Embryonic facial prominence (tissue), 1 donor: ENCODE data around the gene OR7C1.
"Not testable (repeated sequence)": the region's sequence is repeated elsewhere in the genome, so short reads cannot be mapped to it uniquely, and the experiment has no call there.

Experiments
- DNase-seq: peaks from one replicate; pipeline ENCODE4 v3.0.0-alpha.2; 2016; ENCODE audit errors: extremely low spot score

The OR7C1 gene

DNA sequence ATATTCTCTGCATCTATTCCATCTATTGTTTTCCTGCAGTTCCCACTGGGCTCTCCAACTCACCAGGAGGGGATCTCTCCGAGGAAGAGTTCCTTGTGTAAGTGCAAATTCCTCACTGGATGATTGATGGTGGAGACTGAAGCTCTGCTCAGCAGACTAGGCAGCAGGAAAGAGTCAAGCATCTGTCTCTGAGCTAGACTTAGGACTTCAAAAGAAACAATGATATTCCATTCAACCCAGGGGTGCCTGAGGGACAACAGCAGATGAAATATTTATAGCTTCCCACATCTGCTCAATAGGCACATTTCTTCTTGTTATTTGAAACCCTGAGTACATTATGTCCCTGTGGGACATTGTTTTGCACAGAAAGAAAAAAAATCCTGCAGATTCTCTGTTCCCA lies at the start of gene OR7C1, which contains the start of gene OR7A5:
TSS of gene OR7C1 (minus strand) at position 175 of the 400 bp plus-strand sequence. CDS start 35,049 bp downstream, outside the sequence.
TSS of gene OR7A5 (minus strand) at position 175 of the 400 bp plus-strand sequence. CDS start 6,944 bp downstream, outside the sequence.
- DNase-seq = no peak

DNA sequence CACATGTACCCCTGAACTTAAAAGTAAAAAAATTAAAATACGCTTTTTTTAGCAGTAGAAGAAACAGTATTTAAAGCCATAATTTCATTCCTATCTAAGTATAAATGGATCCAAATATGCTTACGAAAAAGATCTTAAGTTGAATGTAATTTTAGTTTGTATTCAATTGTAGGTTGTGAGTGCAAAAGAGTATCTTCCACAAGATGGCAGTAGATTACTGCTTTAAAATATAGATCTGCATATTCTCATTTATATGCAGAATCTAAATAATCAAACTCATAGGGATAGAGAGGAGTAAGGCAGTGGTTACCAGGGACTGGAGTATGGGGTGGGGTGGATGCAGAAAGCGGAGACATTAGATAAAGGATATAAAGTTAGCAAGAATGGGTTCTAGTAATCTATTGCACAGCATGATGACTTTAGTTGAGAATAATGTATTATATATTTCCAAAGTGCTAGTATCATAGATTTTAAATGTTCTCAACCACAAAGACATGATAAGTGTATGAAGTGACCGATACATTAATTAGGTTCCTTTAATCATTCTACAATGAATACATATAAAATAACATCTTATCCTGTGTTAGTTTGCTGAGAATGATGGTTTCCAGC lies 36.7 kb upstream of the OR7C1 start:
- DNase-seq = peak; percentile 8

DNA sequence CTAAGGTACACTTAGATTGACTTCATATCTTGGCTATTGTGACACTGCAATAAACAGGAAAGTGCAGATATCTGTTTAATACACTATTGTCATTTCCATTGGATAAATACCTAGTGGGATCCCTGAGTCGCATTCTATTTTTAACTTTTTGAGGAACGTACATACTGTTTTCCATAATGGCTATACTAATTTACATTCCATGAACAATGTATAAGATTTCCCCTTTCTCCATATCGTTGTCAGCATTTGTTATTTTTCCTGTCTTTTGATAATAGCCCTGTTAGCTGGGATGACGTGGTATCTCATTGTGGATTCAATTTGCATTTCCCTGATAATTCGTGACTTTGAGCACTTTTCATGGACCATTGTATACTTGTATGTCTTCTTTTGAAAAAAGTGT lies 33.5 kb upstream of the OR7C1 start:
- DNase-seq = no peak

DNA sequence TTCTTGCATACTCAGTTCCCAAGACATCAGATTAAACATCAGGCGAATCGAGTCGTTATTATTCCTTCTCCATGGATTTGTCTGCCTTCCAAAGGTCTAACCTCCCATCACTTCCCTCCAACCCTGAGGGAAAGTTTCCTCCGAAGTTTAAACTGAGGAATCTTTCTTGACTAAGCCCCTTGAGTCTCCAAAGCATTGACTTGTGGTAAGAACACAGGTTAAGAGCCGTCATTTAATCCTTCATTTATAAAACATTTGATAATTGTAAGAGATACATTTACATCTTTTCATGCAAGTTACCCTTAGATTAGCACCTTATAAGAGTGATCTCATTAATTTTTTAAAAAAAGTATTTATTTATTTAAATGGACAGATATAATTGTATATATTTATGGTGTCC lies 13.8 kb upstream of the OR7C1 start, which contains the start of gene OR7A10:
TSS of gene OR7A10 (minus strand) at position 101 of the 400 bp plus-strand sequence. CDS start 7,045 bp downstream, outside the sequence.
- no peak for DNase-seq

DNA sequence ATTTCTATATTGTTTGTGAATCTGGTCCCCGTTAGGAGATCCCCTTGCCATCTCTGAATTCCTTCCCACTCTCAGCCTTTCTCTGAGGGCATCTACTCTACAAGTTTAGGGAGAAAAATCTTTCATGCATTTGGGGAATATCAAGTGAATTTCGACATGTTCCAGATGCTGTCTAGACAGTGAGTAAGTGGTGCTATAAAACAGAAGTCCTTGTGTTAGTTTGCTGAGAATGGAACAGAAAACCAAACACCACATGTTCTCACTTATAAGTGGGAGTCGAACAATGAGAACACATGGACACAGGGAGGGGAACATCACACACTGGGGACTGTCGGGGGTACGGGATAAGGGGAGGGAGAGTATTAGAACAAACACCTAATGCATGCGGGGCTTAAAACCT lies 8.6 kb upstream of the OR7C1 start:
- no peak for DNase-seq

DNA sequence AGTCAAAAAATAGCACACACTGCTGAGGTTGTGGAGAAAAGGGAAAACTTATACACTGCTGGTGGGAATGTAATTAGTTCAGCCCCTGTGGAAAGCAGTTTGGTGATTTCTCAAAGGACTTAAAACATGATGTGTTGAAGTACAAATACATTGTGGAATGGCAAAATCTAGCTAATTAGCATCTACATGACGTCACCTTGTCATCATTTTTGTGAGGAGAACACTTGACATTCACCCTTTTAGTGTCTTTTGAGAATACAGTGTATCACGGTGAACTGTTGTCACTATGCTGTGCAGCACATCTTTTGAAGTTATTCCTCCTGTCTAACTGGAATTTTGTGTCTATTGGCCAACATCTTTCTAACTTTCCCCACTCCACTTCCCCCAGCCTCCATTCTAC lies 8.2 kb upstream of the OR7C1 start:
- DNase-seq = no peak

DNA sequence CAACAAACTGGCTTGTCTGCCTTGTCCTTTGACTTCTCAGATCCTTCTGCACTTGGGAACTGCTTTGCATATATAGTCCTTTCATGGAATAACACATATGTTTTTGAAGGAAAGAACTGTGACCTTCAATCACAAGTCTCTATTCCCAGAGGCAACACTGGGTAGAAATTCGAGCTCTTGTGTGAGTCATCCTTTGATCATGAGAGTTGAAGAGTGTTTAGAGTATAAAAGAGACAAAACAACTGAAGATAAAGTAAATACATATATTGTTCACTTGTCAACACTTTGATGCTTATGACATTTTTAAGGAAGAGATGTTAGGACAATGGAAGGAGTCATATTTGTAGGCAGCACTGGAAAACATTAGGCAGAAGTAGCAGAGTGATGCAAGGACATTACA lies 5.2 kb upstream of the OR7C1 start:
- no peak for DNase-seq

DNA sequence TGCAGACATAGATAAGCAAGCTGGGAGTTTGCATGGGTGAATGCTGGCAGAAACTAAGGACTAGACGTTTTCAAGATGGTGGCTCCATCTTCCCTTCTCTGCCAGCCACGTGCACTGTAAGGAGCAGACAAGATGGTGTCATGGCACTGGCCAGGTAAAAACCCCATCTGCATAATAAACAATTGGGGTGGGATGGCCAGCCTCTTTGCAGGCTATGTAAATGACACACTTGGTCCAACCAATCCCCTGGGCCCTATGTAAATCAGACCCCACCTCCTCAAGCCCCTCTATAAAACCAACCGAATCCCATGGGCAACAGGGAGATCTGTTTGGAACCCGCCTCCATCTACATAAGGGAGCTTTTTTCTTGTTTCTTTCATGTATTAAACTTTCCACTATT lies 2.4 kb upstream of the OR7C1 start:
- no peak for DNase-seq

DNA sequence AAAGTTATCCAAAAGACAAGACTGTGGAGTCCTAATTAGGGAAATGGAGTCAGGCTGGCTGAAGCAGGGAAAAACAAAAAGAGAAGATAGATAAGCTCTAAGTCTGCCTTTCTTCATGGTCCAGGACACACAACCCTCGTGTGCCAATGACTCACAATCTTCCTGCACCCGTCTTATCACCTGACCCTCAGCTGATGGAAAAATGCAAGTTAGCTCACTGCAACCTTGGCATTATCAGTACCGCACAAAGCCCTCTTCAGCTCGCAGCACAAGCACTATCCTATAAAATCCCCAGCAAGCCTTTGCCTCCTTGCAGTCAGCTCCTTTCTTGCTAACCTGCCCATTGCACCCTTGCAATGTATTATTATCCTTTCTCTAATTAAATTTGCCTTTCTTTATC lies 4.3 kb downstream of the OR7C1 start:
- no peak for DNase-seq

DNA sequence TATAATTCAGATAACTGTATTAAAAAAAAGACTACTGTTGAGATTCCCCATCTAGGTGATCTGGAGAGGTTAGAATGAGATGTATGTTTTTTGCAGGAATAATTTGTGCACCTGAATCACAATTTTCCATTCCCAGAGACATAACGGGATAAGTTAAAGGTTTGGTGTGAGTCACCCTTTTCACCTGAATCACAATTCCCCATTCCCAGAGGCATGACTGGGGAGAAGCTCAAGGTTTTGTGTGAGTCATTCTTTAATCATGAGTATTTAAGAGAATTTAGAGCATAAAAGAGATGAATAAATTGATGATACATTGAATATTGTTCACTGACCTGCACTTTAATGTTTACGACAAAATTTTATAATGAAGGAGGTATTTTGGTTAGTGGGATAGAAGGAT lies 9.0 kb downstream of the OR7C1 start:
- no peak for DNase-seq

DNA sequence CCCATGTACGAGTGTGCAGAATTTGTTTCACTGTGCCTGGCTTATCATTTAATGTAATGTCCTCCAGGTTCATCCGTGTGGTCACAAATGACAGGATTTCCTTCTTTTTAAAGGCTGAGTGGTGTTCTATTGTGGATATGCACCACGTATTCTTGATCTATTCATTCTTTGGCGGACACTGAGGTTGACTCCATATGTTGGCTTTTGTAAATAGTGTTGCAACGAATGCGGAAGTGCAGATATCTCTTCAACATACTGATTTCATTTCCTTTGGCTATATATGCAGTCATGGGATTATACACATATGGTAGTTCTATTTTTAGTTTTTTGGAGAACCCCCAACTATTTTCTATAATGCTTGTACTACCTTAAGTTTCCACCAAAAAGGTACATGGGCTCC lies 13.0 kb downstream of the OR7C1 start:
- DNase-seq = no peak

DNA sequence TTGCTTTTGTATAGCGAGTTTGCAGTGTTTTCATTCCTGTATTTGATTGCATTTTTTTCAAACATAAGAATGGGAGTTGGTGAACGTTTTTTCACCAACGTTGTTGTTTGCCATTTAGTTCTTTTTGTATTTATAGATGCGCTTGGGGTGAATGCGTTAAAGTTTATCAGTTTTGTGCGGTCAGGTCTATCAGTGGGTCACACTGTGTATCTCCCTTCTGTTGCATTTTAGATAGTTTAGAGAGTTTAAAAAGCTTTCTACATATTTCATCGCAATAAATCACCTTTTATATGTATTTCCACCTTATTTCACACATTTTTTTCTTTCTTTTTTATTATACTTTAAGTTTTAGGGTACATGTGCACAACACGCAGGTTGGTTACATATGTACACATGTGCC lies 16.4 kb downstream of the OR7C1 start:
- DNase-seq = no peak

DNA sequence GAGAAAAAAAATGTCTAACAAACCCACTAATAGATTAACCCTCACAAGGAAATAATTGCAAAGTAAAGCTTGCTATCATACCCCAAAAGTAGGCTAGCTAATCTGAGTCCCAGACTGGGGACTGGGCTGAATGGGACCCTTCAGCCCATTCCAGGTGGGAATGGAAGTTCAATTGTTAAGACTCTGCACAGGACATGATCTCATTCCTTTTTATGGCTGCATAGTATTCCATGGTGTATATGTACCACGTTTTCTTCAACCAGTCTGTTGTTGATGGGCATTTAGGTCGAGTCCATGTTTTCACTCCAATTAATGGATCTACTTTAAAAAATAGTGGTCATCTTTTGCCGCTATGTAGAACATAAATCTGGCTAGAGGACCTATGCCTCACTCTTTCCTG lies 17.9 kb downstream of the OR7C1 start:
- no peak for DNase-seq

DNA sequence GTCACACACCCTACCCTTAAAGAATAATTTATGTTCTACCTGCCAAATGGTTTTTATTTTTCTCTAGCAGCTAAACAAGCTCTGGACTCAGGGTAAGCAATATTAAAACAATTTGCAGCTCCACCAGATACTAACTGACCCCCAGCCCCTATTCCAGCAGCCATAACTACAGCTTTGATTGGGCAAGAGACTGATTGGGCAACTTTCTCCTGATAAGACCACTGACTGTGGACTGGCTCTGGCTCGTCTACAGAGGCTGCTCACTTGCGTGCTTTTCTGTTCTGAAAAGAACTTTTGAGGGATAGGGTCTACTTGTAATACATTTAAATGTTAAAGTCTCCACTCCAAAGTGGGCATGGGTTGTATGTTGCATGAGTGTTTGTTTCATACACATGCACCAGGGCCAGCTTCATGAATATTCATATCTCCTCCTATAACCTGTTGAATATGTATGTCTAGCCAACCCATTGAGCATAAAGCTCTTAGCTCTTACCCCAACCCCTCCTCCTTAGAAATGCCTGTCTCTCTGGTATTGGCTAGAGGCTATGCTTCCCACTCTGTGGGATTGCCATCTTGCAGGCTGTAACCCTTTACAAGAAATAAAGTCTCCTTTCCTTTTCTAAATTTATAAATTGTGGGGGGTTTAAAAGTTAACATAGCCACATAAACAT lies 19.9 kb downstream of the OR7C1 start:
- DNase-seq = no peak

DNA sequence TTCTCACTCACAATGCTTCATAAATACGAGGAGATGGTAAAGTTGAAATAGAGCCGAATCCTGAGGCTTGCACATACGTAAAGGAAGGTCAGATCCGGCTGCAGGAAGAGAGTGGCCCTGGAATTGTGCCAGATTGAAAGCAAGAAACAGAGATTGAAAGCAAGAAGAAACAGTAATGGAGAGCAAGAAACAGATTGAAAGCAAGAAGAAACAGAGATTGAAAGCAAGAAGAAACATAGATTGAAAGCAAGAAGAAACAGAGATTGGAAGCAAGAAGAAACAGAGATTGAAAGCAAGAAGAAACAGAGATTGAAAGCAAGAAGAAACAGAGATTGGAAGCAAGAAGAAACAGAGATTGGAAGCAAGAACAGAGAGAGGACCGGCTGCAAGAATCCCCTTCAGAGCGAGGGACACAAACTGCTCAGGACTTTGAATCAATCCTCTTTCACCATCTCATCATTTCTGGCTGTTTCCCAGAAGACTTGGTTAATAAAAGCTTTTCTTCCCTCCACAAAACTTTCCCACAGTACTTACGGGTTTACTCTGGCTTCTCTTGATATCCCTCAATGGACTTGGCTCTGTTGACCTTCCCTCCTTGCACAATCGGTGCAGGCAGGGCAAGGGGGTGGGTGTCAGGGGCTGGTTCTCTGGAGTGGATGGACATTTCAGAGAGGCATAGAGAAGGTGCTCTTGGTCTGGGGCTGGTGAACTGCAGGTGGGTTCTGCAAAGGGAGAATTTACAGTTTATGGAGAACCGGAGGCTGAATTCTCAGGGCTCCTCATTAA lies 25.5 kb downstream of the OR7C1 start:
- no peak for DNase-seq

DNA sequence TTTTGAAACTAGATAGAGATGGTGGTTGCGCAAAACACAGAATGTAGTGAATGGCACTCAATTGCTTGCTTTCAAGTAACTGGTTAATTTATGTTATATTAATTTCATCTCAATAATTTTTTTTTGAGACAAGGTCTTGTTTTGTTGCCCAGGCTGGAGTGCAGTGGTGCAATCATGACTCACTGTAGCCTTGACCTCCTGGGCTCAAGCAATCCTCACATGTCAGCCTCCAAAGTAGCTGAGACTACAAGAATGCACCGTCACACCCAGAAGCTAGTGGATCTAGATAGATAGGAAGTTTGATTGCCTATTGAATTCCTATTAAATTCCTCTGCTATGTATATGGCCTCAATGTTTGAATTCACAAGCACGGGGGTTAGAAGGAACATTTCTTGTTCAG lies 30.2 kb downstream of the OR7C1 start:
- no peak for DNase-seq

DNA sequence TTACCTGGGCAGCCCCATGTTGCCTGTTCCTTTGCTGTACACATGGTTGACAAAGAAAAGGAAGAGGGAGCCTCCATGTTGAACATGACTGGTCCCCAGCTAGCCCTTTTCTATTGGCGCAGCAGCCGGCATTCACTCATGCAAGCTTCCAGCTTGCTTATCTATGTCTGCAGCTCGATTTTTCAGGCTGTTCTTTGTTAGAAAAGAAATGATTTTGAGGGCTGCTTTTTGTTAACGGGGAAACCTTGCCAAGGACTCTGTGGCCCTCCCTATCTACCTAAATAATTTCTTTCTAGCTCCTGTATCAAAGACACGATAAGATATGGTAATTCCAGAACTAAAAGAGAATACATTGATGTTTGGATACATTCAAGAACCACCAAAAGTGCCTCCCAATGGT lies 36.2 kb downstream of the OR7C1 start:
- DNase-seq = no peak

DNA sequence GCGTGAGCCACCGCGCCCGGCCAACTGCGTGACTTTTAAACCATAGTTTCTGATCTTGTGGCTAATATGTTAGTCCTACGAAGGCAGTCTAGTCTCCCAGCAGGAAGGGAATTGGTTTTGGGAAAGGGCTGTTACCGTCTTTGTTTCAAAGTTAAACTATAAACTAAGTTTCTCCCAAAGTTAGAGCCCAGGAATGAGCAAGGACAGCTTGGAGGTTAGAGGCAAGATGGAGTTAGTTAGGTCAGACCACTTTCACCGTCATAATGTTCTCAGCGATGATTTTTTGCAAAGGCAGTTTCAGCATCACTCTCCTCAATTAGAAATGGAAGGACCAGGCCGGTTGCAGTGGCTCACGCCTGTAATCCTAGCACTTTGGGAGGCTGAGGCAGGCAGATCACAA lies 39.0 kb downstream of the OR7C1 start:
- no peak for DNase-seq

DNA sequence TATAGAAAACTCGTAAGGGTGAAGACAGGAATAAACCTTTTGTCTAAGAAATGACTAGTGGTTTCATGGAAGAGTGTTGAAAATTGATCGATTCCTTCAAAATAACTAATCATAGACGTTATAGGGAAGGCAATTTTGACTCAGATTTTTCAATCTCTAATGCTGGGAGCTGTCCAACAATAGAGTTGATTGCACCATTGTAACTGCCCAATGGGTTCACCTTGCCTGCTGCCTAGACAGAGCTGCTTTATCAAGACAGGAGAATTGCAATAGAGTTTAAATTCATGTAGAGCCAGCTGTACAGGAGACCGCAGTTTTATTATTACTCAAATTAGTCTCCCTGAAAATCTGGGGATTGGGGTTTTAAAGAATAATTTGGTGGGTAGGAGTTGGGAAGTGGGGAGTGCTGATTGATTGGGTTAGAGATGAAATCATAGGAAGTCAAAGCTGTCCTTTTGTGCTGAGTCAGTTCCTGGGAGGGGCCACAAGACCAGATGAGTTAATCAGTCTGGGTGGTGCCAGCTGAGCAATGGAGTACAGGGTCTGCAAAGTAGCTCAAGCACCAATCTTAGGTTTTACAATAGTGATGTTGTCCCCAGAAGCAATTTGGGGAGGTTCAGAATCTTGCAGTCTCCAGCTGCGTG lies 39.8 kb downstream of the OR7C1 start:
- DNase-seq = no peak

DNA sequence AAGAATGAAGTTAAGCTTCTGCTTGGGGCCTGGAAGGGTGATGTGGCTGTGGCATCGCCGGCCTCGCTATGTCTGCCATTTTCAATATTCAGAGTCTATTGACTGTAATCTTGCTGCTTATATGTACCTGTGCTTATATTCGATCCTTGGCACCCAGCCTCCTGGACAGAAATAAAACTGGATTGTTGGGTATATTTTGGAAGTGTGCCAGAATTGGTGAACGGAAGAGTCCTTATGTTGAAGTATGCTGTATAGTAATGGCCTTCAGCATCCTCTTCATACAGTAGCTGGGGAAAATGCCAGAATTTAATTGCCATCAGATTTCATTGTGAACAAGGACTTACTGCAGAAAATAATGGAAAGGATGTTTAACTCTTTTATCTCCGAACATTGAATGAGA lies 42.7 kb downstream of the OR7C1 start:
- not testable (repeated sequence) for DNase-seq

DNA sequence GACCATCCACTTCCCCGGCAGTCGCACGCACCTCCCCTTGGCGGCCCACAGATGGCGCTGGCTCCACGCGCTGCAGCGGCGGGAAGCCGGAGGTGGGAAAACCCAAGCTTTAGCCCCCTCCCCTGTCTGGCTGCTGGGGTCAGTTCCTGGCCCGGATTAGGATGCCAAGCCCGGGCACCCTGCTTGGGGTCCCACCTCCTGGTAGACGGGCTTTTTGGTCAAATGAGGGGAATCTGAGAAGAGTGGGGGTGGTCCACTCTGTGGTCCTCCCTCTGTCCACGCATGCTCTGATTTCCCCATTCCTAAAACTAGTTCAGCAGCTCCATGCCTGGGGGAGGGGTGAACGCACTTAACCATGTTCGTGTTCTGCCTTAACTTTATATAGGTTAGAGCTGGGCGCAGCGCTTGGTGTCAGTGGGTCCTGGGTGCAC lies 48.5 kb downstream of the OR7C1 start:
- no peak for DNase-seq

DNA sequence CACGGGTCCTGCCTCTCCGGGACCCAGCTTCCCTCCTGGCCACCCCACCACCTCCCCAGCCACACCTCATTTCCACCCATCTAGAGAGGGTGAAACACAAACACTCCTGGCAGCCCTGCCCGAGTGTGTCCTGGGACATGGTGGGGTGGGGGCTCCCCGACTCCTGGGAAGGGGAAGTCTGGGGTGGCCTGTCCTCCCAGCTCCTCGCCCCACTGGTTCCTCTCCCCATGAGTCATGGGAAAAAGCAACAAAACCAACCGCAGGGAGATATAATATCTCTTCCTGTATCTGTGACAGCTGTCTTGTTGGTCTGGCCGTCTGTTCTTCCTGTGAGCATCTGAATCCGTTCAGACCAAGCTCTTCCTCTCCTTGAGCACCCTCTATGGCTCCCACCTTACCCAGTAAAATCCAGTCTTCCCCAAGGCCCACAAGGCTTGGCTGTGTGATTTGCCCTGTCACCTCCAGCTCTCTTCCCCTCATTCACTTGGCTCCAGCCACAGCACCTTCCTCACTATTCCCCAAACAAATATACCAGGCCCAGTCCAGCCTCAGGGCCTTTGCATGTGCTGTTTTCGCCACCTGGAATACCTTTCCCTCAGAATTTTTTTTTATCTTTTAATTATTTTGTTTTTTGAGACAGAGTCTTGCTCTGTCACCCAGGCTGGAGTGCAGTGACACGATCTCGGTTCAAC lies 49.7 kb downstream of the OR7C1 start:
- DNase-seq = not testable (repeated sequence)
